CD1c-positive myeloid dendritic cell (primary cell): ENCODE results near the gene GRIN3B.
A peak's percentile ranks its signal among the peaks of the same experiment; 100 is the strongest.

ENCODE experiments used
- DNase-seq: peaks from one replicate; pipeline ENCODE4 v3.0.0-alpha.2; 2016; ENCODE audit errors: extremely low spot score

GRIN3B gene

DNA sequence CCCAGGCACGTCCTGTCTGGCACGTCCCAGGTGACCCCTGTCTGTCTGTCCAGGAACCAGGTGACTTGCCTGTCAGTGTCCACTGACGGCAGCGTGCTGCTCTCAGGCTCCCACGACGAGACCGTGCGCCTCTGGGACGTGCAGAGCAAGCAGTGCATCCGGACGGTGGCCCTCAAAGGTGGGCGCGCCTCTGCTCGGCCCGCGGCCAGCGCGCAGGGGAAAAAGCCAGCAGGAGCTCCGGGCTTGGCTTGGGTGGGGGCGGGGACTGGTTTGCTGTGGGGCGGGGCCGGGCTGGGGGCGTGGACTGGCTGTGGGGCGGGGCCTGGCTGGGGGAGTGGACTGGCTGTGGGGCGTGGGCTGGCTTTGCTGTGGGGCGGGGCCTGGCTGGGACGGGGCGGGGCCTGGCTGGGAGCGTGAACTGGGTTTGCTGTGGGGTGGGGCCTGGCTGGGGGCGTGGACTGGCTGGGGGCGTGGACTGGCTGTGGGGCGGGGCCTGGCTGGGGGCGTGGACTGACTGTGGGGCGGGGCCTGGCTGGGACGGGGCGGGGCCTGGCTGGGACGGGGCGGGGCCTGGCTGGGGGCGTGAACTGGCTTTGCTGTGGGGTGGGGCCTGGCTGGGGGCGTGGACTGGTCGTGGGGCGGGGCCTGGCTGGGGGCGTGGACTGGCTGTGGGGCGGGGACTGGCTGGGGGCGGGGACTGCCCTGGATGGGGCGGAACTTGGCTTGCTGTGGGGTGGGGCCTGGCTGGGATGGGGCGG, 8.9 kb upstream of the GRIN3B start:
- peak; percentile 30 for DNase-seq

GRCh38 chr19:991932-992669, 8.1 kb upstream of the GRIN3B start:
- DNase-seq: no peak

DNA sequence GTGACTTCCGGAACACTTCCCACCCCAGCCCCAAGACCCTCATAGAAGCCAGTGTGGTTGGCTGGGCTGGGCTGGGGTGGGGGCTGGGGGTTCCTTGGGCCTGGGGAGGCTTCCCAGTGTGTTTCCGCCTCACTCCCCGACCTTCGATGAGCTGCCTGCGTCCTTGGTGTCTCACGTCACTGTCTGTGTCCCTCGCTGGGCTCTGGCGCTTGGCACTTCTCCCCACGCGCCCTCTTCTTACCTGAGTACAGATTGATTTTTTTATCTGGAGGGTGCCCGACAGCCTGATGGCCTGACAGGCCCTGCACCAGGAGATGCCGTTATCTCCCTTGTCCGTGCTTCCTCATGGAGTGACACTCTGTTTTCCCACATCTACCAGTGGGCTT, 7.6 kb upstream of the GRIN3B start:
- no peak for DNase-seq

- no peak for DNase-seq
These were observed 6.8 kb upstream of the GRIN3B start for GRCh38 chr19:993361-993830.

DNA sequence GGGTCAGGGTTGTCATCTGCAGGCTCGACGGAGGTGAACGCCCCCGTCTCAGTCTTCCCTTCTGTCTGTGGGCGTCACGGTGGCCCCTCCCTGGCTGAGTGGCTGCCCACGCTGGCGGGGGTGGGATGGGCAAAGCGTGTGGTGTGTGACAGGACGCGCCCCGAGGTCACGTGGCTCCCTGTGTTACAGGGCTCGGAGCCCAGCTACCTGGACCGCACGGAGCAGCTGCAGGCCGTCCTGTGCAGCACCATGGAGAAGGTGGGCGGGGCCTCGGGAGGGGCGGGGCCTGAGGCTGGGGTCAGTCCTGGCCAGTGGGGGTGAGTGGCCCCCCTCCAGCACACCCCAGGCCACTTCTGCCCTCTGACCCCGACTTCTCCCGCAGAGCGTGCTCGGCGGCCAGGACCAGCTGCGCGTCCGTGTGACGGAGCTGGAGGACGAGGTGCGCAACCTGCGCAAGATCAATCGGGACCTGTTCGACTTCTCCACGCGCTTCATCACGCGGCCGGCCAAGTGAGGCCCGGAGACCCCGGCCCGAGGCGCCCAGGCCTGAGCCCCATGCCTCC, 6.3 kb upstream of the GRIN3B start:
- no peak for DNase-seq

- DNase-seq: no peak
These were observed 5.7 kb upstream of the GRIN3B start for GRCh38 chr19:994516-994915.

GRCh38 chr19:995051-995827, 5.0 kb upstream of the GRIN3B start:
- DNase-seq: no peak

DNA sequence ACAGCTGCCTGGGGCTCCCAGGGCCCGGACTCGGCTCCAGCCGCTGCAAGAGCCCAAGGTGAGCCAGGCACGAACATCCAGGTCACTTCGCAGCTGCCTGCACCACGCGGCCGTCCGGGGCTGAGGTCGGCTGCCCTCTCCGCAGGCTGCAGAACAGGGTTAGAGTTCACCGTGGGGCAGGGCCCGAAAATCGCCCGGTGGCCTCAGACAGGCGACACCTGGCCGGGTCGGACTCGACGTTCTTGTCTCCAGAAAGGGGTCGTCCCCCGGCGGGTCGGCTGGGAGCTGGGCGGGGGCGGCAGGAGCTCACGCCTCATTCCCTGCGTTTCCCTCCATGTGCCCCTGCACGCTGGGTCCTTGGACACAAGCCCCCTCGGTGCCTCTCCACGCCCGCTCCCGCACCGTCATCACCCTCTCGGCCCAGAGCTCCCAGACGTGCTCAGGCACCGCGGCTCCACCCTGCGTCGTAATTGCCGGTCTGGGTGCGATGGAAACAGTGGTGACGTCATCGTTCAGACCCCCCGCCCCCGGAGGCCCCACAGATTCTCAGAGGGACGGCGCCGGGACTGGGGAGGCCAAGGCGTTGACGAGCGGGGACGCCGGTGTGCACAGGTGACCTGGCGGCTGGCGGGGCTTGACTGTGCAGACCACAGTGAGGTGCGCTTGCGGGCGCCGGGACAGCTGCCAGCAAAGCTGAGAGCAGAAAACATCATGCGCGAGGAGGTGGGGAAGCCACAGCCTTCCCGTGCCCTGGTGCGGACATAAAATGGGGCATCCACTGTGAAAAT, 4.0 kb upstream of the GRIN3B start:
- DNase-seq: peak; percentile 33

DNA sequence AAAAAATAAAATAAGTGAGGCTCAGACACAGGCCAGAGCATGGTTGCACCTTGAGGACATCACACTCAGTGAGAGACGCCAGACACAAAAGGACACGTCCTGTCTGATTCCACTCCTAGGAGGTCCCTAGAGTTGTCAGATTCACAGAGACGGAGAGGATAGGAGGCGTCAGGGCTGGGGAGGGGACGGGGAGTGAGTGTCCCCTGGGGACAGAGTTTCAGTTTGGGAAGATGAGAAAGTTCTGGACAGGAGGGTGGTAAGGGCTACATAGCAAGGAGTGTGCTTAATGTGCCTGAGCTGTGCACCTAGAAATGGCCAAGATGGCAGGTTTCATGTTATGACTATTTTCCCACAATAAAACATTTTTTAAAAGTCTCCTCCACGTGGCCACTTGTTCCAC, 2.2 kb upstream of the GRIN3B start:
- DNase-seq: no peak

DNA sequence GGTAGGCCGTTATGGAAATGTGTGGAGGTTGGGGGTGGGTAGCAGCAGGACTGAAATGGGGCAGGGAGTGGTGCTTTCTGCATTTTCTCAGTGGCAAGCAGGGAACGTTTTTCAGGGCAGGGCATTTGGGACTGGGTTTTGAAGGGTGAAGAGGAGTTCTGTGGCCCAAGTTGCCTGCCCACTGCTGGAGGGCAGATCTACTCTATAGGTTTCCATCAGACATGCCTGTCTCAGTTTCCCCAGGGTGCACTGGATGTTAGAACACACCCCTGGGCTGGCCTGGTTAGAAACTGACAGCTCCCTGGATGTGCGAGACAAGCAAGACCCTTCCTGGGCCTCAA, 870 bp upstream of the GRIN3B start:
- DNase-seq: no peak

DNA sequence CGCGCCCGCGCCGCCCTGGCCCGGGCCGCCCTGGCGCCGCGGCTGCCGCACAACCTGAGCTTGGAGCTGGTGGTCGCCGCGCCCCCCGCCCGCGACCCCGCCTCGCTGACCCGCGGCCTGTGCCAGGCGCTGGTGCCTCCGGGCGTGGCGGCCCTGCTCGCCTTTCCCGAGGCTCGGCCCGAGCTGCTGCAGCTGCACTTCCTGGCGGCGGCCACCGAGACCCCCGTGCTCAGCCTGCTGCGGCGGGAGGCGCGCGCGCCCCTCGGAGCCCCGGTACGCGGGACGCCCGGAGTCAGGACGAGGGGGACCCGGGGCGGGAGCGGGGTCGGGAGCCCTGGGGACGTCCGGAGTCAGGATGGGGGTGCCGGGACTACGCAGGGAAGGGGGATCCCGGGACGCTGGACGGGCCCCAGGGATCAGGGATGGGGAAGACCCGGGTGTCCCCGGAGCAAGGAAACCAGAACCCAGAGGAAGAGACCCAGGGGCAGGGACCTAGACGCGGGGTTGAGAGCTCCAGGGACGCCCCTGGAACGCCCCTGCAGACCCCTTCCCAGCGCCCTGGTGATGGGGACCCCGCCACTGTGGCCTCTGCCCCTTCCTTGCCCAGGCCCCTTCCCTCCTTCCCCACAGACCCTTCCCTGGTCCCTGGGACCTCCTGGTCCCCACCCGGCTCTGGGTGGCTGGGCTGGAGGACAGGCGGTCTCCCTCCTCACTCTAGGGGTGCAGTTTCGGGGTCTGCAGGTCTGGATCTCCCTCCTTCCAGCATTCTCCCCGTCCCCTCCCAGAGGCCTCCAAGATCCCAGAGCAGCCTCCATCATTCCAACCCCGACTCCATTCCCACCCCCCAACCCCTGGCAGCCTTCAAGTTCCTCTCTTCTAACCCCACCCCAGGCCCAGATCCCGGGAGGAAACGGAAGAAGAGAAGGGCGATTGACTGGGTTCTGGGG, 645 bp downstream of the GRIN3B start:
- DNase-seq: peak; percentile 14

DNA sequence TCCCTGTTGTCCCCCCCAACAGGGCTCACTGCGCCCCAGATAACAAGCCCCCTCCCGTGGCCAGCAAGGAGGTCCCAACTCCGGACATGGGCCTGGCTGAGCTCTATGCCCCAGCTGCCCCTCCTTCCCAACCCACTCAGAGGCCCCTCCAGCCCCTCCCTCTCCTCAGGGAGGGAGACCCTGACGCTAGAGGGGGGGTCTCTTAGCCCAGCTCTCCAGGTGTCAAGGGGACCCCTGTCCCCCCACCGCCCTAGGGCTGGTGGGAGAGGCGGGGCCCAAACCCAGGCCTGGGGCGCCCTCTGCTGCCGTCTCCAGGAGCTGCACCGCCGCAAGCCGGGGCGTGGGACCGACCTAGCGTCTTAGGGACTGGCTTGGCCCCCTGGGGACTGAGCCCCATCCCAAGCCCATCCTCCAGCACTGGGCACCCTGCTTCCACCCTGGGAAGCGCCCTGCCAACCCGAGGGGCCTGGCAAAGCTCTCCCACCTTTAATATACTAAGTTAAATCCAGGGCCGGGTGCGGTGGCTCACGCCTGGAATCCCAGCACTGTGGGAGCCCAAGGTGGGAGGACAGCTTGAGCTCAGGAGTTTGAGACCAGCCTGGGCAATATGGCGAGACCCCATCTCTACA, 1.4 kb downstream of the GRIN3B start:
- peak; percentile 69 for DNase-seq

GRCh38 chr19:1002600-1002999, 2.4 kb downstream of the GRIN3B start:
- no peak for DNase-seq

DNA sequence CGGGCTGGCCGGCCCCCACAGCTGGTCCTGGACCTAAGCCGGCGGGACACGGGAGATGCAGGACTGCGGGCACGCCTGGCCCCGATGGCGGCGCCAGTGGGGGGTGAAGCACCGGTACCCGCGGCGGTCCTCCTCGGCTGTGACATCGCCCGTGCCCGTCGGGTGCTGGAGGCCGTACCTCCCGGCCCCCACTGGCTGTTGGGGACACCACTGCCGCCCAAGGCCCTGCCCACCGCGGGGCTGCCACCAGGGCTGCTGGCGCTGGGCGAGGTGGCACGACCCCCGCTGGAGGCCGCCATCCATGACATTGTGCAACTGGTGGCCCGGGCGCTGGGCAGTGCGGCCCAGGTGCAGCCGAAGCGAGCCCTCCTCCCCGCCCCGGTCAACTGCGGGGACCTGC, 3.1 kb downstream of the GRIN3B start:
- DNase-seq: no peak

DNA sequence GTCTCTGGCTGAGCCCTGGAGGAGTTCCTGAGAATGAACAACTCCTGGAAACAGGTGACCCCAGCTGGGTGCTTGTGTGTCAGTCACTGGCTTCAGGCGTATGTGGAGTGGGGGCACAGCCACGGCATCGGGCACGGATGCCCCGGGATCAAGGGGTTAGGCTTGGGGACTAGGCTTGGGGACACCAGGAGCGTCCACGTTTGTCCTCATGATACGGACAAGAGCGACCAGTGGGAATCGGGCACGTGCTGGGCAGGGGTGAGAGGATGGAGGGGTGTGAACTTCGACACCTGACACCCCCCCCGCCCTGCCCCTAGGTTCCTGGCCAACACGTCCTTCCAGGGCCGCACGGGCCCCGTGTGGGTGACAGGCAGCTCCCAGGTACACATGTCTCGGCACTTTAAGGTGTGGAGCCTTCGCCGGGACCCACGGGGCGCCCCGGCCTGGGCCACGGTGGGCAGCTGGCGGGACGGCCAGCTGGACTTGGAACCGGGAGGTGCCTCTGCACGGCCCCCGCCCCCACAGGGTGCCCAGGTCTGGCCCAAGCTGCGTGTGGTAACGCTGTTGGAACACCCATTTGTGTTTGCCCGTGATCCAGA, 4.1 kb downstream of the GRIN3B start:
- DNase-seq: no peak

GRCh38 chr19:1004803-1005664, 4.8 kb downstream of the GRIN3B start:
- DNase-seq: no peak

DNA sequence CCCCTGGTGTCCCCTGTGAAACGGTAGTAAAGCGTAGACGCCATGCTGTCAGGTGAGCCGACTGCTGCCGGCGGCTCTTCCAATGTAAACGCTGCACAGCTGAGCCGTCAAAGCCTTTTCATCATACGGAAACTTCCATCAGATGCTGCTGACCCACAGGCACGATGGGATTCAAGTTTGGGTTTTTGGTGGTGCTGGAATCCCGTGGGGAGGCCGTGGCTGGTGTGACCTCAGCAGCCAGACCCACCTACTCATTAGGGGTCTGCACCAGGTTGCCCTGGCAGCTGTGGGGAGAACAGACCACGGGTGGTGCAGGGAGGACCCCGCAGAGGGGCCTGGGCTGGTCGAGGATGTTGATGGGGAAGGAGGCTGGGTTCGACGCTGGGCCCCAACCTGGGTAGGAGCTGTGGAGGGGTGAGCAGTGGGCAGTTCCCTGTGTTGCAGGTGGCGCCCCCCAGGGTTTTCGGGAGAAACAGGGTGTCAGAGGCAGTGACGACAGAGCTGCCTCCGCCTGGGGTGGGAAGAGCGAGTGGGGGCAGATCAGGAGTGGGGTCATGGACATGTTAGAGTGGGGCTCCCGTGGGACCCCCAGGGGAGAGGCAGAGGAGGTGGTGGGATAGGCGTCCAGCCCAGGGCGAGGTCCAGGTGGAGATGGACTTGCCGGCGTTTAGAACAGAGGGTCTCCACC, 6.6 kb downstream of the GRIN3B start:
- no peak for DNase-seq
